Neural progenitor cell (in vitro differentiated cells): ENCODE measurements around the gene SPAG8.

Source experiments
- CTCF ChIP-seq: fragments of 200-600 bp; sonication (generic); IDR thresholded peaks from 2 replicates; pipeline ENCODE4 v1.5.1; 2017; ENCODE audit warnings: antibody characterized with exemption, mild to moderate bottlenecking
- EZH2 ChIP-seq: fragments of 200-600 bp; sonication (generic); IDR thresholded peaks from 2 replicates; pipeline ENCODE4 v1.6.1; 2017; ENCODE audit warnings: antibody characterized with exemption, mild to moderate bottlenecking, moderate library complexity
- EZH2phosphoT487 ChIP-seq: fragments of 200-600 bp; sonication (generic); IDR thresholded peaks from 2 replicates; pipeline ENCODE4 v1.6.1; 2017; ENCODE audit warnings: antibody characterized with exemption

- TF ChIP-seq CTCF (no peak), EZH2 (no peak), EZH2phosphoT487 (no peak)
These were observed 22.5 kb downstream of the SPAG8 start for GRCh38 chr9:35789541-35789940.
